GM06990 (cell line): ENCODE data around the gene TBX3.

Experiments
- DNase-seq: peaks from one replicate; pipeline ENCODE4 v3.0.0-alpha.2; 2011; ENCODE audit not compliant: insufficient read length; ENCODE audit errors: extremely low read depth
- H3K27me3 ChIP-seq: replicated peaks from 2 replicates; pipeline ENCODE4 v1.6.0; 2011; ENCODE audit warnings: low read length; ENCODE audit not compliant: control insufficient read depth, insufficient read depth
- H3K36me3 ChIP-seq: 2 replicates; pipeline ENCODE4 v1.5.1; 2011; ENCODE audit warnings: low read length; ENCODE audit not compliant: control insufficient read depth, insufficient read depth
- H3K4me3 ChIP-seq: replicated peaks from 2 replicates; pipeline ENCODE4 v1.5.1; 2011; ENCODE audit warnings: low read depth, mild to moderate bottlenecking, control low read depth, low read length
- CTCF ChIP-seq: IDR thresholded peaks from 2 replicates; pipeline ENCODE4 v1.5.1; 2011; ENCODE audit warnings: low read length, control low read depth, mild to moderate bottlenecking, inconsistent platforms; ENCODE audit not compliant: insufficient read depth, poor library complexity, severe bottlenecking

Gene TBX3

GRCh38 chr12:114649585-114649984 lies 34.4 kb downstream of the TBX3 start:
- TF ChIP-seq CTCF = no peak
- Histone ChIP-seq H3K4me3 (no peak overlapping the region), H3K27me3 (no peaks in the 10 kb centered on the region), H3K36me3 (no peaks in the 10 kb centered on the region)
- no peak for DNase-seq

GRCh38 chr12:114648711-114649110 lies 35.3 kb downstream of the TBX3 start:
- DNase-seq = no peak
- no peak for TF ChIP-seq CTCF
- Histone ChIP-seq H3K27me3 (no peaks in the 10 kb centered on the region), H3K4me3 (no peak overlapping the region), H3K36me3 (no peaks in the 10 kb centered on the region)

GRCh38 chr12:114638790-114639435 lies 45.1 kb downstream of the TBX3 start:
- Histone ChIP-seq H3K4me3 (no peak overlapping the region), H3K36me3 (no peaks in the 10 kb centered on the region), H3K27me3 (no peaks in the 10 kb centered on the region)
- no peak for DNase-seq
- no peak for TF ChIP-seq CTCF

- no peak for DNase-seq
- Histone ChIP-seq H3K4me3 (no peak overlapping the region), H3K27me3 (no peaks in the 10 kb centered on the region), H3K36me3 (no peaks in the 10 kb centered on the region)
- TF ChIP-seq CTCF = no peak
Measured at GRCh38 chr12:114636723-114637480, 47.1 kb downstream of the TBX3 start.

- DNase-seq = no peak
- Histone ChIP-seq H3K27me3 (no peaks in the 10 kb centered on the region), H3K36me3 (no peaks in the 10 kb centered on the region), H3K4me3 (no peak overlapping the region)
- no peak for TF ChIP-seq CTCF
Measured at GRCh38 chr12:114631242-114631641, 52.7 kb downstream of the TBX3 start.
